GM23248 (cell line): Measurements from ENCODE around the gene CLINT1.

Experiments
- EZH2 ChIP-seq: fragments of 200-600 bp; sonication (generic); IDR thresholded peaks from 2 replicates; pipeline ENCODE4 v1.6.1; 2018; ENCODE audit warnings: antibody characterized with exemption, mild to moderate bottlenecking; ENCODE audit not compliant: insufficient read depth, poor library complexity, severe bottlenecking
- EZH2phosphoT487 ChIP-seq: fragments of 200-600 bp; sonication (generic); IDR thresholded peaks from 2 replicates; pipeline ENCODE4 v1.6.1; 2018; ENCODE audit warnings: antibody characterized with exemption, moderate library complexity, mild to moderate bottlenecking, low read depth; ENCODE audit not compliant: insufficient read depth

GRCh38 chr5:157907479-157907878 lies 48.5 kb upstream of the CLINT1 start:
- TF ChIP-seq EZH2 (no peak), EZH2phosphoT487 (no peak)
